Left lobe of liver (tissue), 2 donors: Measurements from ENCODE around the gene KIF26B. TPM values are rescaled to one million over a fixed set of nuclear protein-coding genes. Genes with fewer than 3 reads are reported as not detected.
A peak's percentile ranks its signal among the peaks of the same experiment; 100 is the strongest.
"Not testable (repeated sequence)": the region's sequence is repeated elsewhere in the genome, so short reads cannot be mapped to it uniquely, and the experiment has no call there.

Experiments used
- ATAC-seq: fragments of 200-7000 bp; cut with Tn5 transposase; one replicate; pipeline ENCODE4 v1.9.1; 2020; ENCODE audit warnings: mild to moderate bottlenecking, moderate library complexity
- DNase-seq: peaks from one replicate; pipeline ENCODE4 v3.0.0-alpha.2; 2020; ENCODE audit warnings: low spot score
- total RNA-seq: library from RNA; stranded (reverse); gene quantifications from one replicate; pipeline ENCODE4 v1.2.1, GENCODE V29; 2021
- donor health status: DM: no; HTN: no; CAD: no; lungs with moderate emphysema.
- donor health status: DM: no; HTN: yes; CAD: no.

Gene KIF26B
- total RNA-seq, 1 donor from 2014 or later = 0.35 TPM

DNA sequence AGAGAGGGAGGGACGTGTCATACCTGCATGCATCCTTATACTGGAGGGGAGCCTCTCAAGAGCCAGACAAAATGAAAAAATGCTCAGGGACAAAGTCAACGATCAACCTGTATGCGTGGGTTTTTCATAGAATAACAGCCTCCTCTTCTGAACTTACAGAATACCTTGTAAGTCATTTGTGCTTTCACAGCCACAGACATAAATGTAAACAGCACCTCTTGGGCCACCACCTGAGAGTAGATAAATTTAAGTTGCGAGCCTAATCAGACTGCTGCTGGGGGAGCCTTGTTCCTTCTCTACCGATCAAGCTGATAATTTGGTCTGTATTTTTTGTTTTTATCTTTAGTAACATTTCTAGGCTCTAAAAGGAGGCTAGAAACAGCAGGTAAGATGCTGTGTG, 223.1 kb downstream of the KIF26B start:
- DNase-seq (no peak), ATAC-seq (no peak)

DNA sequence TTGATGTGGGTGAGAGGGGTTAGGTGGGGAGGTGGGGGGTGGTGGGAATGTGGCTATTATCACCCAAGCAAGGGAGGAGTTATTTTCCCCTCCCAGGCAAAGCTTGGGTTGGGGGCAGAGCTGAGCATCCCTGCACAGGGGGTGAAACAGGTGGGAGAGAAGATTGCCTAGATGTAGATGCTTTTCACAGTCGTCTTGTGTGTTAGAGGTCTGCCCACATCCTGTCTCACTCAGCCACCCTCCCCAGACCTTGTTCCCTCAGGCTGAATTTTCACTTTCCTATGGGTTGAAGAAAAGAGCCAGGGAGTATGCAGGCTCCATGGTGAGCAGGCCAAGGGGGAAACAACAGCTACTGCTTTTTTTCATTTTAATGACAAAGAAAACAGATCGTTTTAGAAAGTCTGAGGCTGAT, 223.5 kb downstream of the KIF26B start:
- ATAC-seq (no peak), DNase-seq (no peak)

DNA sequence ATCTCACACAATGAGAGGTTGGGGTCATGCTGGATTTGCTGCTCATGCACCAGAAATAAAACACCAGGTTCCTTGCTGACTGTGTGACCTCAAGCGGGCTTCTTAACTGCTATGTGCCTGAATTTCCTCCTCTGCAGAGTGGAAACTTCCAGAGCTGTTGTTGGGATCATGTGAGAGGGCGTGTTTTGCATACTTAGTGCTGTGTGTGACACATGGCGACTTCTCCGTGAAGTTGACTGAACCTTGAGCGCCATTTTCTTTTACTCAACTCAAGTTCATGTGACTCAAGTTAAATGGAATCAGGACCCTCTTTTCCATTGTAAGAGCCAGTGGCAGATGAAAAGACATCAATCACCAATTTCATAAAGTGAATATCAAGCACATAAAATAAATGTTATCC, 224.0 kb downstream of the KIF26B start:
- no peak for DNase-seq
- ATAC-seq = no peak

DNA sequence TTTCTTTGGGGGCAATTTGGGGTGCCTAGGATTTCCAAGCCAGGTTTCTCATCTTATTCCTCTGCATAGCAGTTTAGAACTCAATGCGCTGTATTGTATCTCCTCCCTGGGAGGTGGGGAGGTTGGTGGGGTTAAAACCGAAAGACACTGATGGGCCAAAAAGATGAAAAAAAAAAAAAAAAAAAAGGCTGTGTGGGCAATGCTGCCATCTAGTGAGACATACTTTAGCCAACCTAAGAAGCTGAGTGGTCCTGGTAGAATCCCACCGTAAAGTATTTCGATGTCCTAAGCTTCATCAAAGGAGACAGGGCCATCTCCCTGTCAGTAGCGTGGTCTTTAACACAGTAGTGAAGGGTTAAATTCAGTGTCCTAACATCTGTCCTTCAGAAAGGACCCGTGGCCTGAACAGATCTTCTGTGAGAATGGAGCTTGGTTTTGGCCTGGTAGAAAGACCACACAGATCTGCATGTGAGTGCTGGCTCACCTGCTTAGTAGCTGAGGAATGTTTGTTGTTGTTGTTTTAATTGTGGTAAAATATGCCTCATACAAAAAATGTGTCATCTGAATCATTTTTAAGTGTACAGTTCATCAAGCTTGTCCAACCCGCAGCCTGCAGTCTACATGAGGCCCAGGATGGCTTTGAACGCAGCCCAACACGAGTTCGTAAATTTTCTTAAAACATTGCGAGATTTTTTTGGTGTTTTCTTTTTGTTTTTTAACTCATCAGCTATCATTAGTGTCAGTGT, 226.2 kb downstream of the KIF26B start:
- ATAC-seq = no peak
- no peak for DNase-seq

DNA sequence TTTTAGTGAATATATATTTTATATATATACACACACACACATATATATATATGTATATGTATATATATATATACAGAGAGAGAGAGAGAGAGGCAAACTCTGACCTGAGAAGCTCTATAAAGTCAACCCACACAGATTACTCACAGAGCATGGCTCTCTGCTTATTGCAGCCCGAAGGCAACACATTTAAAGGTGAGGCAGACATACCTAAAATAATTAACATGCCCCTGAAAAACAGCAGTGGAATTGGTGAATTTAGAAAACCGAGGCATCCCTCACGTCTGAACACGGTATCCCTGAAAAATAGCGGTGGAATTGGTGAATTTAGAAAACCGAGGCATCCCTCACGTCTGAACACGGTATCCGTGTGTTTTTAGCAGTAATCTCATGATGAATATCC, 228.2 kb downstream of the KIF26B start:
- DNase-seq = no peak
- no peak for ATAC-seq

DNA sequence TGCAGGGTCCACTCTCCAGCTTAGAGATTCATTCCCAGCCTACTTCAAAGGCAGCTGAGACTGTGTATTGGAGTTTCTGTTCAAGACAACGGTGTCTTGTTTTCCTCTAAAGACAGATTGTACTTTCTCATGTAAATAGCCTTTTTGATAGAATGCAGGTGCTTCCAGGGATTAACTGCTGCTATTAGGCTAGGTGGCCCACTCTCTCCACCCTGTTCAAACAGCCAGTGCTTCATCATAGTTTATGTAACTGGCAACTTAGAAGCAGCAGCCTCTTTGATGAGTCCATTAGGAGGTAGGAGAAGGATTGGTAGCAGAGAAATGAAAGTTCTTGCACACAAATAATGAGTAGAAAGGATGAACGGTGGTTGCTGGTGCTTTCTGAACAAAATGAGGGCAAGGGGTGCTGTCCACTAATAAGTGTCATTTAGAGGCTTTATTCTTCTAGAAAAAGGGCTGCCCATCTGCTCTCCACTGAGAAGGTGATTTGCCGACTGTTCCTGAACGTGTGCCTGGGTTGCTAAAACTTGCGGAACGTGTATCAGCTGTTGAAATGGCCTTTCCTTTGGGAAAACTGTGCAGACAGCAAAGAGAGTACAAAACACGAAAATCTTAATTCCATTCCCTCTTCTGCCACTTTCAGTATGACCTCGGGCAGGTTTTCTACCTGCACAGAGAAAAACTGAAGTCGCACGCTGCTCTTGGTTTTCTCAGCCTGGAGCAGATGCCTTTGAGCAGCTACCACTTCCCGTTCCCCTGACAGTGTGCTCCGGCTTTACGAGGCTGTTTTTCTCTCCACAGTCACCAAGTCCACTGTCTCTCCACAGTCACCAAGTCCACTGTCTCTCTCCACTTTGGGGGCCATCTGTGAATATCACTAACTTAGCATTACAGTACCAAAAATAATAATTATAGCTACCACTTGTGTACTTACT, 228.9 kb downstream of the KIF26B start:
- DNase-seq (no peak), ATAC-seq (no peak)

DNA sequence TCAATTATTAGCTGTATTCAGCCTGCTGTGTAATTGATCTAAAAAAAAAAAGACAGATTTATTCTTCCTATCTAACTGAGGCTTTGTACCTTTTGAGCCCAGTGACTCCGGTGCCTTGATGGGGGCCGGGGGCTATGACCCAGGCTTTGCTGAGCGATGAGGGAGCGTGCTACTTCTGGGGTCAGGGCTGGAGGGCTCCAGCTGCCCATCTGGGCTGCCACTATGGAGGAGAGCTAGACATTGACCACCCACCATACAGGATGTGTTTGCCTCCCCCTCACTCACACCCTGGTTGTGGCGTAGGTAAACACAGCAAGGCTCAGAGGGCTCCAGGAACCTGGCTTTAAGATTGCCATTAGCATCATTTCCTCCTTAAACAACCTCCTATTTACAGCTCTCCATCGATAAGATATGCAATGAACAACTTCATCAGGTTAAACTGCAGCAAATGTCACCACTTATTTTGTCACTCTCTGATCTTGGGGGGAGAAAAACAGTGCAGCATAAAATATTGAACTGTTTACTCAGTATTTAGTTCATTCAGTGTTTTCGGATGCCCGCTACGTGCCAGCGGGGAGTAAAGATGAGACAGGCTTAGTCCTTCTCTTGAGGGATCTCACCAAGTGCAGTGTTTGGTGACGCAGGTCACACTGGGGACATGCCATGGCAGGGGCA, 231.6 kb downstream of the KIF26B start:
- no peak for DNase-seq
- no peak for ATAC-seq

DNA sequence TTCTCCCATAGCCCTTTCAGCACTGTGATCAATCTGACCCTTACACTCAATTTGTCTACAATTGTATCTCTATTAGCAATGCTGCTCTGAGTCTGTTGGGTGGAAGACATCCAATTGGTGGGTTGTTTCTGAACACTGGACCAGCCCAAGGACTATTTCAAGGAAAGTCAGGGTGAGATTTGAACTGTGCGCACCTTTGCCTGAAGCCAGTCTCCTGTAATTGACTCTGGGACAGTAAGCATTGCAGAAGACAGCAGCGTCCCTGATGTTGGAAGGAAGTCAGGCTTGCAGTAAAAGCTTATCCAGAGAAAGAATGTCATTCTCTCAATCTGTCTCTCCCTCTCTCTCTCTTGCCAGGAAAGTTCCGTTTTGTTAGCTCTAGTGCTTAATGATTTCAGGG, 233.9 kb downstream of the KIF26B start:
- DNase-seq = no peak
- ATAC-seq = no peak

DNA sequence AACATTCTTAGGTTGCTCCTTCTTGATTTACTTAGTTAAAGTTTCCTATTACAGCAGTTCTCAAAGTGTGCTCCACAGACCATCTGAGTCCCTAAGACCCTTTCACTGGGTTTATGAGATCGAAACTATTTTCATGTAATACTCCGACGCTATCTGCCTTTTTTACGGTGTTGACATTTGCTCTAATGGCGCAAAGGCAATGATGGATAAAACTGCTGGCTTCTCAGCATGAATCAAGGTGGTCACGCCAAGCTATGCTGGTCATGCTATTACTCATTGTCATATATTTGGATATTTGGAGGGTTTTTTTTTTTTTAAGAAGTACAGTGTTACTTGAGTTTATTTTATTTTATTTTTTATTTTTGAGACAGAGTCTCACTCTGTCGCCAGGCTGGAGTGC, 235.1 kb downstream of the KIF26B start:
- DNase-seq (no peak), ATAC-seq (no peak)

DNA sequence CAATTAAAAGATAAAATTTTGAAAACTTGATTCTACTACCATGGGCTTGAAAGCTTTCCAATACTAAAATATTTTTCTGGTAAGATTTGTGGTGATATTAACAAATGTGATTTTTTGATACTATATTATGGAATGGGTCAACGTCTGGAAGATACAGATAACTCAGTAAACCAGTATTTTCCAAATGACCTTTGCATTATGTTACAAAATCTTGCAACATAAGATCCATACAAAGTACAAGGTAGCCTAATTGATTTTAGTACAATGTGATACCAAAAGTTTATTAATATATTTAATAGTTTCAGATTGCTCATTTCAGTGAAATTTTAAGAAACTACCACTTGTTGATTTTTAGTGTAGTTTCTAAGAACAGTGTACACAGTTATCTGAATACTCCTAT, 236.2 kb downstream of the KIF26B start:
- peak; percentile 50 for ATAC-seq

DNA sequence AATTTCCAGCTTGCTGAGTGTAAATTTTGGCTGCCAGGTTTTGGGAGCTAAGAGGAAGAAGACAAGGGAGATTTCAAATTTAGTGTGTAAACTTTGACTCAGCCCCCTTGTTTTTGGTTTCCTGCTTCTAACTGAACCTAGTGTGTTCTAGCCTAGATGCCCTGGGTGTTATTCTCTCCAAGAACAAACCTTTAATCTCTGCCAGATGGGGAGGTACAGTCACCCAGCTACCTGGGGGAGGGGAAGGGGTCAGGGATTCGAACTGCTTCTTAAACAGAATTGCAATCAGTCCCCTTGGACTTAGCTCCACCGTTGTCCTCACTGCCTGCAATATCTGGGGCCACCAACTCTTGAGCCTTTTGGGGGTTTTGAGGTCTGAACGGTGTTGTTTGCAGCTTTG, 238.9 kb downstream of the KIF26B start:
- ATAC-seq (no peak), DNase-seq (no peak)

More for the DNA sequence above, 236.2 kb downstream of the KIF26B start:
- DNase-seq = no peak

DNA sequence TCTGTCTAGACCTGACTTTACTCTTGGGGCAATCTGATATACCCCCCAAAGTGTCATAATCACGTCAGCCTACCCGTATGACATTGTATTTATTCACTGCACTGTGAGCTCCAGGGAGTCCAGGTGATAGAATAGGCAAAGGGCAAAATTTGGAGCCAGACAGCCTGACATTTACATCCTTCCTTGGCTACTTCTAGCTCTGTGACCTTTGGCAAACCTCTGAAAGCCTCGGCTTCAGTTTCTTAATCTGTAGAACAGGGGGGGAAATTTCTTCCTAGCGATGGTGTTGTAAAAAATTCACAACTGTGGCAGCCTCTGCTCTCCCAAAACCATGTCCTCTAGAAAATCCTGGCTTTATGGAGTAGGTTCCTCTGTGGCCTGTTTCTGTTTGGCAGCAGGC, 240.9 kb downstream of the KIF26B start:
- ATAC-seq (no peak), DNase-seq (no peak)

DNA sequence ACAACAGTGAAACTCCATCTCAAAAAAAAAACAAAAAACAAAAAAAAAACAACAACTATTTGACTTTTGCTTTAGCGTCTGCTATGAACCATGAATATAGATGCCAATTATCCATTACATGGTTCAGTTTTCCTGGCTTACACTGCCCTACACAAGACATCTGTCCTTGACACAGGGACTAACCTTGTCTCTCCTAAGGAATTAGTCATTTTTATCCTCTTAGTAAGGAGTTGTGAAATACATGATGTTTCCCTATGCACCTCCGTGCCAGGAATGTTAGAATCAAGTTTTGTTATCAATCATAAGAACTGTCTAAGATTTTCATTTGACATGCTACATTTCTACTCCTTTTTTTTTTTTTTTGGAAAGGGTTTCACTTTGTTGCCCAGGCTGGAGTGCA, 241.8 kb downstream of the KIF26B start:
- DNase-seq (no peak), ATAC-seq (no peak)

DNA sequence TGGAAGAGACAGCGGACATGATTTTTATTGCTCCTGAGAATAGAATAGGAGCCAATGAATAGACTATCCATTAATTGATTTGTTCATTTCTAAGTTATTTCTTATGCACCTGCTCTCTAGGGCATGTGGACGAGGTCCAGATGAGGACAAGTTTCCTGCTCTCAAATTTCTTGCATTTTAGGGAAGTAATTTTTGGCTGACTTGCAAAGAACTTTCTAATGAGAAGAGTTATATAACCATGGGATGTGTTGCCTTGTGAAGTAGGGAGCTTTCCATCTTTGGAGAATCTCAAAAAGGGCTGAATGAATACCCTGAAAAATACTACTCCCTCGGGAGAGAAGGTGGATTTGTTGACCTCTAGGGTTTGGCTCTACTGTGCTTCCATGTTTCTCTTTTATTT, 243.0 kb downstream of the KIF26B start:
- no peak for ATAC-seq
- no peak for DNase-seq

DNA sequence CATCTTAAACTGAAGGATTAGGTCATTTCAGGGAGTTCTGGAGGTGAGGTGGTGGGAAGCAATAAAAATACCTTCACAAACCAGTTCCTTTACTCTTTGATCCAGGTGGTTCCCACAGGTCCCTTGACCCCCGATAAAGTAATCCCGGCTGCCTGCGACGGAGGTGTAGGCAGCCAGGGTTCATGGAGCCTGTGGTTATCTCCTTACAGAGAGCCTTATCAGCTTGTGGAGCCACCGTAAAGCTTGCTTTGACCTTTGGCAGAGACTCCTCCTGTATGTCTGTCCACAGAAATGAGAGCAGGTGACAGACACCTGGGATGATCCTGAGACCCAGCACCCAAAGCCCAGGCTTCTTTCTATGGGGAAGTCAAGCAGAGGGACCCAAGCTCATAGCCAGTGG, 243.4 kb downstream of the KIF26B start:
- no peak for DNase-seq

DNA sequence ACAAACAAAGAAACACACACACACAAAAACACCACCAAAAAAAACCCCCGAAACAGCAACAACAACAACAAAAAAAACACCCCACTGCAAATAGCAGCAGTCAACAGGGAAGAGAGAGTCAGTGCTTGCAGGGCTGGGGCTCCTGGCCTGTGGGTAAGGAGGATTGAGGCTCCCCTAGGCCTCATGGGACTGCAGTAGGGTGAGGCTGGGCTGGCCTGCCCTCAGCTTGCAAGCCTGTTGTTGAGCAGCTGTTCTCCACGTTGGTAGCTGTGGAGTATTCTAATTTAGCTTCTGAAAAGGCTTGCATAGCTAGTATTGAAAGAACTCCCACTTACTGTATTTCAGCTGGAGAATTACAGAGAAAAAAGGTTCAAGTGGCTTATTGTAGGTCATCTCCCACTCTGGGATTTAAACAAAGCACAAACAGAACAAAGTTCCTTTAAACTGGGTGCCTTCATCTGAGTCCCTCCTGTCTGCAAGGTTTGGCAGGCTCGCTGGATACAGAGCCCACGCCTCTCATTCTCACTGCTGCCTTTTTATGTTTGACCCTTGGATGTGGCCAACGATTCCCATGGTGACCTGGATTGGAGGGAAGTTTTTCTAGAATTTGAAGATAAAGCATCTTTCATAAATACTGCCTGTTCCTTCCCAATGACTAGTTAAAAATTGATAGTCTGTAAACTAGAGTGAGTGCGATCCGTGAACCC, 247.2 kb downstream of the KIF26B start:
- ATAC-seq = no peak
- no peak for DNase-seq

More for the DNA sequence above, 243.4 kb downstream of the KIF26B start:
- ATAC-seq = no peak

DNA sequence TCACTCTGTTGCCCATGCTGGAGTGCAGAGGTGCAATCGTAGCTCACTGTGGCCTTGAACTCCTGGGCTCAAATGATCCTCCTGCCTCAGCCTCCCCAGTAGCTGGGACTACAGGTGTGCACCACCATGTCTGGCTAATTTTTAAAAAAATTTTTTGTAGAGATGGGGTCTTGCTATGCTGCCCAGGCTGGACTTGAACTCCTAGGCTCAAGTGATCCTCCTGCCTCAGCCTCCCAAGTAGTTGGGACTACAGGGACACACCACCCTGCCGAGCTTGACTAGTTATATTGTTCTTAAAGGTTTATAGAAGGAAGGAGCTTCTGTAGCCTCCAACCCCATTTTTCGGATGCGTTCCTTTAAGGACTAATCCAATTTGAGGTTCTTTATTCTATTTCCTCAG, 248.2 kb downstream of the KIF26B start:
- not testable (repeated sequence) for ATAC-seq

DNA sequence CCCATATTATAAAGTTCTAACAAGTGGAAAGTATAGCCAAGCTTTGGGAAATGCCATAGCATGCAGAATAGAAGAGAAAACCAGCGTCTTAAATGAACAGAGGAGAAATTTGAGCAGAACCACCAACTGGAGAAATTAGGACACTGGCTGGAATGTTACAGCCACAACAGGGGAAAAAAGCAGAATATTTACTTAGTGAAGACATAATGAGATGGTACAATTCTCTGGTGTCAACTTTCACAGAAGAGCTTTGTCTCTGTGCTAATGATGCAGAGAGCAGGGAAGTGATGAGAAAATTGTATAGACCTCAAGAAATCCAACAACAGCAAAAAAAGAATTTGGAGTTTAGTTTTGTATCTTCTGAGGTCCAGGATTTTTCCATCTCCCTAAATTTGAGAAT, 249.7 kb downstream of the KIF26B start:
- DNase-seq (no peak), ATAC-seq (no peak)

More for the DNA sequence above, 248.2 kb downstream of the KIF26B start:
- DNase-seq = not testable (repeated sequence)

DNA sequence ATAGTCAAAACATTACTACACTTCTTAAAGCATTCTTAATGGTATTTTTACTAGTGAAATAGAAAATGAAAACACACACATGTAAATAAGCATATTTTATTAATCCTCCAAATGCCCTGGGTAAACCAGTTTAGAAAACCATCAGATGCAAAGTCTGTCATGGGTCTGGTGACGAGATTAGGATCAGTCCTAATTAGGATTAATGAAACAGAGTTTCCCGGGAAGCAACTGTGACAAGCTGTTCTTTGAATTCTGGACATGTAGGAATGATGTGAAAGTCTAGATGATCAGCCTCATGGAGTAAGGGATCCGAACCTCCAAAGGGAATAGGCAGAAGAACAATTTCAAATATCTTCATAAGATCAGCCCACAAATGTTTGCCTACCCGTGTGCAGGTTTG, 250.2 kb downstream of the KIF26B start:
- no peak for DNase-seq
- ATAC-seq = no peak

DNA sequence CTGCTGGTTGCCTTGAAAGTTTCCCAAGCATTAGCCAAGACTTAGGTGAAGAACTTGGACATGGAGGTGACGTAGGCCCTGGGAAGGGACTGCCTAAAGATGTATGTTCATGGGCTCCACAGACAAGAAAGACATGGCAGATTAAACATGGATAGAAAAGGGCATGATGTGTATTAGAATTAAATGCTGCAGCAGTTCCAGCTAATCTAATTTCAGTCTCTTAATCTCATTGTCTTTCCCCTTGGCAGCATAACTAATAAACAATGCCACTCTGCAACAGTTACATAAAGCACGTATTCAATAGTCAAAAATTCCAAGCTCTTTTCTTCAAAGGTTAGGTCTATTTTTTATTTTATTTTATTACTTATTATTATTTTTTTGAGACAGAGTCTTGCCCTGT, 251.6 kb downstream of the KIF26B start:
- ATAC-seq = no peak
- no peak for DNase-seq

DNA sequence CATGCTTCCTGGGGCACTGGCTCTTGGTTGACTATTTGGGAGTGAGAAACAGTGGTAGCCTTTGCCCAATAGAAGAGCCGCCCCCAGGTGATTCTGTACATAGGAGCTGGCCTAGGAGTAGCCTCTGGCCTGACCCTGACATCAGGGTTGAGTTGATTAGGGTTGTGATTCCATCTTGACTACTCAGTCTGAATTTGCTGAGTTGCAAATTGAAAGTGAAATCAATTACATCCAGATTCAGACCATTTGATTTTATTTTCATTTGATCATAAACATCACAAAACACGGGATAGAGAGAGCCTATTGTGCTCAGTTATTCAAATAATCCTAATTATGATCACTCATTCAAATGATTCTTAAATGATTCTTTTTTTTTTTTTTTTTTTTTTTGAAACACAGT, 253.2 kb downstream of the KIF26B start:
- ATAC-seq (no peak), DNase-seq (no peak)
